Measurements from ENCODE around the gene MYCN.
"Not testable (repeated sequence)": the region's sequence is repeated elsewhere in the genome, so short reads cannot be mapped to it uniquely, and the experiment has no call there.

Gene MYCN

GRCh38 chr2:15916336-15916735 is 24.0 kb upstream of the MYCN start:
- no peak overlapping the region for H3K4me3 ChIP-seq (ENCODE audit: low read length)
- TF ChIP-seq ZNF274 (IDR thresholded peaks at IDR 0.05; ENCODE audit: low read depth, low read length), result no peak

- TF ChIP-seq ZNF274 (IDR thresholded peaks at IDR 0.05; ENCODE audit: low read depth, low read length), result no peak
- no peak overlapping the region for H3K4me3 ChIP-seq (ENCODE audit: low read length)
Observed at GRCh38 chr2:15918761-15919356, 21.5 kb upstream of the MYCN start.

GRCh38 chr2:15919716-15920434 is 20.5 kb upstream of the MYCN start:
- TF ChIP-seq ZNF274 (IDR thresholded peaks at IDR 0.05; ENCODE audit: low read depth, low read length), result no peak
- H3K4me3 ChIP-seq (ENCODE audit: low read length), result no peak overlapping the region

GRCh38 chr2:15920696-15921095 is 19.7 kb upstream of the MYCN start:
- no peak overlapping the region for H3K4me3 ChIP-seq (ENCODE audit: low read length)

GRCh38 chr2:15923597-15923996 is 16.8 kb upstream of the MYCN start:
- no peak overlapping the region for H3K4me3 ChIP-seq (ENCODE audit: low read length)

More at GRCh38 chr2:15920696-15921095, 19.7 kb upstream of the MYCN start:
- TF ChIP-seq ZNF274 (IDR thresholded peaks at IDR 0.05; ENCODE audit: low read depth, low read length), result no peak

GRCh38 chr2:15925819-15926218 is 14.5 kb upstream of the MYCN start:
- TF ChIP-seq ZNF274 (IDR thresholded peaks at IDR 0.05; ENCODE audit: low read depth, low read length), result no peak
- H3K4me3 ChIP-seq (ENCODE audit: low read length), result no peak overlapping the region

More at GRCh38 chr2:15923597-15923996, 16.8 kb upstream of the MYCN start:
- TF ChIP-seq ZNF274 (IDR thresholded peaks at IDR 0.05; ENCODE audit: low read depth, low read length), result no peak

GRCh38 chr2:15926252-15926651 is 14.1 kb upstream of the MYCN start:
- no peak overlapping the region for H3K4me3 ChIP-seq (ENCODE audit: low read length)
- no peak for TF ChIP-seq ZNF274 (IDR thresholded peaks at IDR 0.05; ENCODE audit: low read depth, low read length)

GRCh38 chr2:15927551-15928218 is 12.7 kb upstream of the MYCN start:
- no peak overlapping the region for H3K4me3 ChIP-seq (ENCODE audit: low read length)
- TF ChIP-seq ZNF274 (IDR thresholded peaks at IDR 0.05; ENCODE audit: low read depth, low read length), result no peak

GRCh38 chr2:15929008-15929407 is 11.3 kb upstream of the MYCN start:
- not testable (repeated sequence) for H3K4me3 ChIP-seq (ENCODE audit: low read length)

GRCh38 chr2:15929861-15930260 is 10.5 kb upstream of the MYCN start:
- TF ChIP-seq ZNF274 (IDR thresholded peaks at IDR 0.05; ENCODE audit: low read depth, low read length), result no peak
- no peak overlapping the region for H3K4me3 ChIP-seq (ENCODE audit: low read length)

GRCh38 chr2:15930589-15931318 is 9.6 kb upstream of the MYCN start:
- no peak overlapping the region for H3K4me3 ChIP-seq (ENCODE audit: low read length)
- no peak for TF ChIP-seq ZNF274 (IDR thresholded peaks at IDR 0.05; ENCODE audit: low read depth, low read length)

- H3K4me3 ChIP-seq (ENCODE audit: low read length), result no peak overlapping the region
- TF ChIP-seq ZNF274 (IDR thresholded peaks at IDR 0.05; ENCODE audit: low read depth, low read length), result no peak
Observed at GRCh38 chr2:15931319-15931890, 8.9 kb upstream of the MYCN start.

- no peak overlapping the region for H3K4me3 ChIP-seq (ENCODE audit: low read length)
- no peak for TF ChIP-seq ZNF274 (IDR thresholded peaks at IDR 0.05; ENCODE audit: low read depth, low read length)
Observed at GRCh38 chr2:15931950-15932349, 8.4 kb upstream of the MYCN start.

Measured in GM08714 (cell line).